ENCODE measurements around the gene SCFD2.

GRCh38 chr4:53003959-53004358 is 361.9 kb downstream of the SCFD2 start:
- TF ChIP-seq EZH2 (IDR thresholded peaks at IDR 0.05; ENCODE audit: insufficient read depth, poor library complexity, severe bottlenecking) (no peak), EZH2phosphoT487 (IDR thresholded peaks at IDR 0.05; ENCODE audit: insufficient read depth, low read depth) (no peak)
